Activated naive CD8-positive, alpha-beta T cell treated with anti-CD3 and anti-CD28 coated beads for 36 hours (primary cell): Measurements from ENCODE around the gene THSD4. TPM values are rescaled to one million over a fixed set of nuclear protein-coding genes. Genes with fewer than 3 reads are reported as not detected.

Experiments
- DNase-seq: peaks from one replicate; pipeline ENCODE4 v3.0.0; 2021
- H3K27ac Mint-ChIP-seq: one replicate; pipeline ENCODE4 v1.8.0; 2022; ENCODE audit warnings: mild to moderate bottlenecking, moderate library complexity, mixed read lengths
- H3K27me3 Mint-ChIP-seq: one replicate; pipeline ENCODE4 v1.8.0; 2022; ENCODE audit warnings: mild to moderate bottlenecking, mixed read lengths
- H3K36me3 Mint-ChIP-seq: one replicate; pipeline ENCODE4 v1.8.0; 2021; ENCODE audit warnings: mild to moderate bottlenecking, mixed read lengths
- H3K4me1 Mint-ChIP-seq: one replicate; pipeline ENCODE4 v1.8.0; 2021; ENCODE audit warnings: mixed read lengths
- H3K4me3 Mint-ChIP-seq: one replicate; pipeline ENCODE4 v1.8.0; 2022; ENCODE audit warnings: mild to moderate bottlenecking, moderate library complexity, mixed read lengths
- H3K9me3 Mint-ChIP-seq: one replicate; pipeline ENCODE4 v1.8.0; 2022; ENCODE audit warnings: mixed read lengths
- total RNA-seq, 2 experiments: library from RNA; stranded (reverse); gene quantifications; one replicate each; pipeline ENCODE4 v1.2.3, GENCODE V29; 2021

Gene THSD4
- total RNA-seq, 2 experiments from 2014 or later: not detected

DNA sequence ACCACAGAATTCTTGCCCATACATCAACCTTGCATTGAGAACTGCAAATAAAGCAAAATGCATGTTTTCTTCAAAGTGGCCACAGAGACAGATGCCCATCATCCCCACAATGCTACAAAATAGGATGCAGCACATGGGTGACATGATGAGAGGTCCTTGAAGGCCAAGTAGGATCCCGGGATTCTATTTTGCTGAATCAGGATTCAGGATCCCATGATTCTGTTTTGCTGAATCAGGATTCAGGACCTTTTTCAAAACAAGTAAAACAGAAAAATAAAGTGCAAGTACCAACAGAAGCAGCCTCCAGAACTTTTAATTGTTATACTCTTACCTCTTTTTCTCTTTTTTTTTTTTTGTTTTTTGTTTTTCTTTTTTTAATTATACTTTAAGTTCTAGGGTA is 453.0 kb downstream of the THSD4 start:
- Mint-ChIP-seq H3K9me3 (no peaks in the 10 kb centered on the region), H3K27ac (no peak overlapping the region), H3K36me3 (no peaks in the 10 kb centered on the region), H3K27me3 (peaks cover 29% of the 10 kb centered on the region), H3K4me3 (no peak overlapping the region), H3K4me1 (no peaks in the 10 kb centered on the region)
- DNase-seq: no peak

DNA sequence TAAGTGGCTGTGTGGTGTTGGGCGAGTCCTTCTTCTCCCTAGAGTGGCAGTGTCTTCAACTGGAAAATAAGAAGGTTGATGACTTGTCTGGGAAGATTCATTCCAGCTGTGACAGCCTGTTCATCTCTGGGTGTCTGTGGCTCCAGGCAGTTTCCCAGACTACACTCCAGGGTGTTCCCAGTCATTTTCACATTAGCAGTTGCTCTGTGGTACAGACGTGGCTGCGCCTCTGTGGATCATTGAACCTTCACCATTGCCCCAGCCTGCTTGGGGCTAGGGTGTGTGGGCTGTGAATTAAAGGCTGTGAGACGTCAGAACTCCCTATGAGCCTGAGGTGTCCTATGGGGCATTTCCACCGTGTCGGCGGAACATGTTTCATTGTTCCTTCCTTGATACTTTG is 455.5 kb downstream of the THSD4 start:
- H3K4me1 Mint-ChIP-seq: no peaks in the 10 kb centered on the region
- no peaks in the 10 kb centered on the region for H3K9me3 Mint-ChIP-seq
- no peak overlapping the region for H3K27ac Mint-ChIP-seq
- DNase-seq: no peak
- no peaks in the 10 kb centered on the region for H3K36me3 Mint-ChIP-seq
- H3K4me3 Mint-ChIP-seq: no peak overlapping the region
- H3K27me3 Mint-ChIP-seq: peaks cover 27% of the 10 kb centered on the region

DNA sequence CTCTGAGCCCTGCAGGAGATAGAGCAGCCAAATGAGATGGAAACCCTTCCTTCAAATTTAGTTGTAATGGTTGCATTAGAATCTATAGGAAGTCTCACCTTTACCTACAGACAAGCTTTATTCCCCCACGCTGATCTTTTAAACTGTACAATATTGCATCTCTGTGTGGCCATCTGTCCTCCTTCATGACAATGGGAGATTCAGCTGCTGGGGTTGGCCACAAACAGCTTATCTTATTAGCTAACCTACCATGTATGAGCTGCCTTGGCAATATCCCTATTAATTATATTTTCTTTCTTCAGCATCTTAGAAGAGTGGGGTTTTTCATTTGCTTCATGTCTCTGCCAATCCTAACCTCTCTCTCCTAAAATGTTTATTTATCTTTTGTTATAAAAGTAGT is 456.4 kb downstream of the THSD4 start:
- no peaks in the 10 kb centered on the region for H3K36me3 Mint-ChIP-seq
- H3K4me3 Mint-ChIP-seq: no peak overlapping the region
- no peak for DNase-seq
- H3K27me3 Mint-ChIP-seq: peaks cover 28% of the 10 kb centered on the region
- H3K9me3 Mint-ChIP-seq: no peaks in the 10 kb centered on the region
- H3K4me1 Mint-ChIP-seq: no peaks in the 10 kb centered on the region
- H3K27ac Mint-ChIP-seq: no peak overlapping the region

DNA sequence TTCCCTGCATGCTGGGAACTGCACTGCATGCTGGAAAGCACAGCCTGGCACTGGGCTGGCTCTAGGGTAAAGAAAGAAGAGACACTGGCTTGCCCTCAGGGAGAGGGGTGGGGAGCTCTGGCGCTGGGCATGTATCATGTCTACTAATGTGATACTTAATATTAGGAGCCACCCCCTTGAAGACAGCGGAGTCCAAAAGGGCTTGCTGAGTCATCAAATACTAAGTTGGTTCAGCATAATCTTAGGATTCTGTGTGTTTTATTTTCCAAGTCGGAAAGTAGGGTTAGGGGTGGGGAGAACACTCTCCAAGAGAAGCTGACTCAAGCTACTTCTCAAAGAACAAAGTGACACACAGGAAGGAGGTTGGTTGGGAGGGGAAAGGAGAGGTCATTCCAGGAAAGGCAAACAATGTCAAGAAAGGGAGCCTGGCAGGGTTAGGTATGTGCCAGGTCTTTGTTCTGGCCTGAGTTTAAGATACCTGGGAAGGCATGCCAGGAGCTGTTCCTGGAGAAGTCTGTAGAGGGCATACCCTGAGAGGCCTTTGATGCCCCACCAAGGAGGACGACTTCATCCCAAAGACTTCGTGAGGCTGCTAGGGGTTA is 457.3 kb downstream of the THSD4 start:
- Mint-ChIP-seq H3K36me3 (no peaks in the 10 kb centered on the region), H3K27me3 (peaks cover 25% of the 10 kb centered on the region), H3K27ac (no peak overlapping the region), H3K4me3 (no peak overlapping the region), H3K9me3 (no peaks in the 10 kb centered on the region), H3K4me1 (no peaks in the 10 kb centered on the region)
- no peak for DNase-seq

DNA sequence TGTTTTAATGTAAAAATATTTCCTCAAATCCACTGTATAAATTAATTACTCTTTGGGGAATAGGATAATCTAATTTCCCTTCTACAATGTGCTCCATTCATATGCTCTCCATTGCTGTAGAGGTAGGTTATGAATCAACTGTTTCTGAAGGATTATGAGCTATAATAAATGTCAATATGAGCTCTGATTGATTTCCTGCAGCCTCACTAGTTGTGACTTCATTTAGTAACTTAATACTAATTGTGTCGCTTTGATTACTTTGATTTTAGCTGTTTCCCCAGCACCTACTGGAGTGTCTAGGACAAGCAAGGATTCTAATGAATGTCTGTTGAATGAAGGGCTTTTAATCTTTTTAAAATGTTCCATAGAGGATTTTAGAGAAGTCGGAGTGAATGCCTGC is 458.3 kb downstream of the THSD4 start:
- Mint-ChIP-seq H3K9me3 (no peaks in the 10 kb centered on the region), H3K27me3 (peaks cover 23% of the 10 kb centered on the region)

DNA sequence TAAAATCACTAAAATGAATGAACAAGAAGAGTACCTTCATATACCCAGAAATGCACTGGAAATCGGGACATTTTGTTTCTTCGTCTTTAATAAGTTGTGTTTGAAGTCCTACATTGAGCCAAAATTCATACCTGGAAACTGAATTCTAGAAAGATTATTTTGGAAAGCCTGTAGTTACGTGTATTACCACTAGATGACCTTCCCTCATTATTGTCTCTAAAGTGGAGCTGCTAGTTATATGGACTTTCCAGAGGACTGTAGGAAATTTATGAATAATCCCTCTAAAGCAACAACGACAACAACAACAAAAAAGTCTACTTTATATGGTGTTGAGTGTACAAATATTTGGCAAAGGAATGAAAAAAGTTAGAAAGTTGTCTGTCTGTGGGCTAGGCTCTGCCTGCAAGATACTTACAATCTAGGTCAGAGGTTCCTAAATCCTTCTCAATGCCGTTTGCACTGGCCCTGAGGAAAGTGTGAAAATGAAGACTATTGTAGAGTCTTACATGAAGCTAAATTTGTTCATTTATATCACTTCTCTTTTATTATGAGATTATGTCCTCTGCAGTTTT is 460.3 kb downstream of the THSD4 start:
- H3K4me1 Mint-ChIP-seq: no peaks in the 10 kb centered on the region
- peaks cover 13% of the 10 kb centered on the region for H3K27me3 Mint-ChIP-seq
- no peak overlapping the region for H3K4me3 Mint-ChIP-seq
- no peak for DNase-seq
- no peaks in the 10 kb centered on the region for H3K36me3 Mint-ChIP-seq
- no peak overlapping the region for H3K27ac Mint-ChIP-seq
- no peaks in the 10 kb centered on the region for H3K9me3 Mint-ChIP-seq

More for the DNA sequence above, 458.3 kb downstream of the THSD4 start:
- Mint-ChIP-seq H3K4me3 (no peak overlapping the region), H3K4me1 (no peaks in the 10 kb centered on the region), H3K27ac (no peak overlapping the region), H3K36me3 (no peaks in the 10 kb centered on the region)
- DNase-seq: no peak

DNA sequence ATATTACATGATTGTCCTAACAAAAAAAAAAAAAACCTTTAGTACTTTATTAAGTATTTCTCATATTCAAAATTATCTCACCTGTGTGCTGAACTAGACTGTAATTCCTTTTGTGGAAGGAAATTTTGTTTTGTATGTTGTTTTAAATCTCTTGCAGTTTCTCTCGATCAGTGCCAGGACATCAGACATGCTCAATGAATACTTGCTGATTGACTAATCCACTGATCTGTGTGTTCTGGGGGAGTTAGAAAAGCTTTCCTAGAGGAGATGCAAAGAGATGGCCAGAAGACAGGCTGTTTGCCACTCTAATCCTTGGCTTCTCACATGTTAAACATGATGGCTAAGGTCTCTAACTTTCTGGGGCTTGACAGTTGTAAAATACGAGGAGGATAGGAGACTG is 461.8 kb downstream of the THSD4 start:
- H3K4me1 Mint-ChIP-seq: no peaks in the 10 kb centered on the region
- no peaks in the 10 kb centered on the region for H3K9me3 Mint-ChIP-seq
- H3K36me3 Mint-ChIP-seq: no peaks in the 10 kb centered on the region
- H3K27me3 Mint-ChIP-seq: peaks cover 18% of the 10 kb centered on the region
- H3K4me3 Mint-ChIP-seq: no peak overlapping the region
- no peak for DNase-seq
- no peak overlapping the region for H3K27ac Mint-ChIP-seq

DNA sequence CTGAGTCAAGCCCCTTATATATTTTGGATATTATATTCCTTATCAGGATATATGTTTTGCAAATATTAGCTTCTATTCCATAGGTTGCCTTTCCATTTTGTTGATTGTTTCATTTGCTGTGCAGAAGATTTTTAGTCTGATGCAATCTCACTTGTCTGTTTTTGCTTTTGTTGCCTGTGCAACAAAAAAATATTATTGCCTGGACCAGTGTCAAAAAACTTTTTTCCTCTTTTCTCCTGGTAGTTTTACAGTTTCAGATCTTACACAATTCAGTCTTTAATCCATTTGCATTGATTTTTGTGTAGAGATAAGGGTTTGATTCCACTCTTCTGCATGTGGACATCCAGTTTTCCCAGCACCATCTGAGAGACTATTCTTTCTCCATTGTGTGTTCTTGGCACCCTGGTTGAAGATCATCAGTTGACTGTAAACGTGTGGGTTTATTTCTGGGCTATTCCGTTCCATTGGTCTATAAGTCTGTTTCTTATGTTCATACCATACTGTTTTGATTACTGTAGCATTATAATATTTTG is 466.2 kb downstream of the THSD4 start:
- no peak for DNase-seq
- Mint-ChIP-seq H3K9me3 (peaks cover 15% of the 10 kb centered on the region), H3K27ac (no peak overlapping the region), H3K27me3 (peaks cover 15% of the 10 kb centered on the region), H3K4me3 (no peak overlapping the region), H3K4me1 (no peaks in the 10 kb centered on the region), H3K36me3 (peaks cover 2% of the 10 kb centered on the region)

DNA sequence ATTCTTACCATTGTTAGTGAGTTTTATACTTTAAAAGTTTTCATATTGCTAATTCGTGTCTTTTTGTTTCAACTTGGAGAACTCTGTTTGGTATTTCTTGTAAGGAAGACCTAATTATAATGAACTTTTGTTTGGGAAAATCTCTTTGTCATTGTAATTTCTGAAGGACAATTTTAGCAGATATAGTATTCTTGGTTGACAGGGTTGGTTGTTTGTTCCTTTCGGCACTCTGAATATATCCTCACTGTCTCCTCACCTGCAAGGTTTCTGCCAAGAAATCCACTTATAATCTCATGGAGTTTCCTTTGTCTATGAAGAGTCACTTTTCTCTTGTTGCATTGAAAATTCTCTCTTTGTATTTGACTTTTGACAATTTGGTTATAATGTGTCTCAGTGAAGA is 469.9 kb downstream of the THSD4 start:
- H3K27ac Mint-ChIP-seq: no peak overlapping the region
- no peak overlapping the region for H3K4me3 Mint-ChIP-seq
- no peaks in the 10 kb centered on the region for H3K4me1 Mint-ChIP-seq
- peaks cover 20% of the 10 kb centered on the region for H3K27me3 Mint-ChIP-seq
- H3K36me3 Mint-ChIP-seq: peaks cover 2% of the 10 kb centered on the region
- peaks cover 16% of the 10 kb centered on the region for H3K9me3 Mint-ChIP-seq
- DNase-seq: no peak

DNA sequence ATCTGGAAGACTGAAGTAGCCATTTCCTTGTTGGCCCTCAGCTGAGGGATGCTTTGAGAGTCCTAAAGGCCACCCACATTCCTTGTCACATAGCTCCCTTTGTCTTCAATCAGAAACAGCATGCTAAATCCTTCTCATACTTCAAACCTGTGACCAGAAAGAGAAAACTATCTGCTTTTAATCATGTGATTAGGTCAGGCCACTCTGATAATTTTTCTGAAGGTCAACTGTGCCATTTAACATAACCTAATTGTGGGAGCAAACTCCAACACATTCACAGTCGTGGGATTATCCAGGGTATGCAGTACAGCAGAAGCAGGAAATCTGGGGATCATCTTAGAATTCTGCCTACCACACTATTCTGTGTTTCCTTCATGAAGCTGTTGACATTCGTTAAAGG is 471.2 kb downstream of the THSD4 start:
- Mint-ChIP-seq H3K27me3 (peaks cover 17% of the 10 kb centered on the region), H3K4me3 (no peak overlapping the region), H3K4me1 (no peaks in the 10 kb centered on the region), H3K9me3 (peaks cover 16% of the 10 kb centered on the region), H3K36me3 (peaks cover 2% of the 10 kb centered on the region), H3K27ac (no peak overlapping the region)
- DNase-seq: no peak

DNA sequence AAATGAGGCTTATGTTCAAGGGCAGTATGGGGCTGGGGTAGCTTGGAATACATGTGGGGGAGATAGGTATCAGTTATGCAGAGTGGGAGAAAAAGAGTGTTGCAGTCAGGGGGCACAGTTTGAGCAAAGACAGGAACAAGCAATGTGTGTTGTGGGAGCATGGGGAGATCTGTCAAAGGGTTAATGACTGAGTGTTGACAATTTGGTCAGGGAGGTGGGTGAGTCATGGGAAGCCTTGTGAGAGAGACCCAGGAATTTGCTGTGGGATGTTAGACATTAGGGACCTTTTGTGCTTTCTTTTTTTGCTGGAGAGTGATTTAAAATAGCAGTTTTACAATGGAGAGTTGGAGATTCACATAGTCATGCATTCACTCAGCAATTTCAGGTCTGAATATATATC is 473.5 kb downstream of the THSD4 start:
- no peak overlapping the region for H3K4me3 Mint-ChIP-seq
- peaks cover 15% of the 10 kb centered on the region for H3K27me3 Mint-ChIP-seq
- no peak for DNase-seq
- H3K4me1 Mint-ChIP-seq: no peaks in the 10 kb centered on the region
- peaks cover 2% of the 10 kb centered on the region for H3K36me3 Mint-ChIP-seq
- H3K27ac Mint-ChIP-seq: no peak overlapping the region
- H3K9me3 Mint-ChIP-seq: peaks cover 16% of the 10 kb centered on the region

DNA sequence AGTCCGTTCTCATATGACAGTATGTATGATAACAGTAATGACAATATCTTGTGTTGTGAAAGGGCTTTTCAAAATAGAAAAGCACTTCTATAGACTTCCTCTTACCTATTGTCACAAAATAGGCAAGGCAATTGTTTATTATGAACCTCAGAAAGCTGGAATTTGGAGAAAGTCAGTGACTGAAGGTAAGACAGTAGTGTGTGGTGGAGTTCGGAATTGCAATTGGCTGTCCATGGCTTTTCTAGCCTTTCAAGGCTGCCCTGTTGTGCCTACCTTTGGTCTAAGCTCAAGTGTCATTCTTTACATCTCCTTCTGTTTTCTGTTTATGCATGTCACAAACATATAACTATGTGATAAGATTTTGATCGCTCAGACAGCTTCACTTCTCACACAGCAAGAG is 475.8 kb downstream of the THSD4 start:
- Mint-ChIP-seq H3K36me3 (no peaks in the 10 kb centered on the region), H3K27ac (no peak overlapping the region), H3K4me1 (no peaks in the 10 kb centered on the region)

DNA sequence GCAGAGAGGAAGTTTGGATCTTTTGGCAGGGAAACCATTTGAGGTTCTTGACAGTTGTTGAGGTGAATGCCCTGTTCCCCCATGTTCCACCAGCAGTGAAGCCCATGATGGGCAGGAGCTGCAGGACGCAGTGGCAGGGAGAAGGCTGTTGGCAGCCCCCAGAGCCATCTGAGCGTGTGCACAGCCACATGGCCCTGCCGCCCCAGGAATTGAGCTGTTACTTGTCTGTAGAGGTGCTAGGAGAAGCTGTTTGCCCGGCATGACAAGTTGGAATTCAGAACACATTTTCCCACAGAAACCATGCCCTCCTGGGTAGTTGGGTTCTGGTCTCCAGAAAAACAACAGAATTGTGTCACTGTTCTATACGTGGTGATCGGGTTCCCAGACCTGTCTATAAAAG is 476.9 kb downstream of the THSD4 start:
- Mint-ChIP-seq H3K36me3 (no peaks in the 10 kb centered on the region), H3K27ac (no peak overlapping the region), H3K9me3 (no peaks in the 10 kb centered on the region), H3K27me3 (peaks cover 8% of the 10 kb centered on the region), H3K4me1 (no peaks in the 10 kb centered on the region), H3K4me3 (no peak overlapping the region)
- DNase-seq: no peak

More for the DNA sequence above, 475.8 kb downstream of the THSD4 start:
- peaks cover 8% of the 10 kb centered on the region for H3K27me3 Mint-ChIP-seq
- no peak overlapping the region for H3K4me3 Mint-ChIP-seq
- H3K9me3 Mint-ChIP-seq: peaks cover 6% of the 10 kb centered on the region
- no peak for DNase-seq

DNA sequence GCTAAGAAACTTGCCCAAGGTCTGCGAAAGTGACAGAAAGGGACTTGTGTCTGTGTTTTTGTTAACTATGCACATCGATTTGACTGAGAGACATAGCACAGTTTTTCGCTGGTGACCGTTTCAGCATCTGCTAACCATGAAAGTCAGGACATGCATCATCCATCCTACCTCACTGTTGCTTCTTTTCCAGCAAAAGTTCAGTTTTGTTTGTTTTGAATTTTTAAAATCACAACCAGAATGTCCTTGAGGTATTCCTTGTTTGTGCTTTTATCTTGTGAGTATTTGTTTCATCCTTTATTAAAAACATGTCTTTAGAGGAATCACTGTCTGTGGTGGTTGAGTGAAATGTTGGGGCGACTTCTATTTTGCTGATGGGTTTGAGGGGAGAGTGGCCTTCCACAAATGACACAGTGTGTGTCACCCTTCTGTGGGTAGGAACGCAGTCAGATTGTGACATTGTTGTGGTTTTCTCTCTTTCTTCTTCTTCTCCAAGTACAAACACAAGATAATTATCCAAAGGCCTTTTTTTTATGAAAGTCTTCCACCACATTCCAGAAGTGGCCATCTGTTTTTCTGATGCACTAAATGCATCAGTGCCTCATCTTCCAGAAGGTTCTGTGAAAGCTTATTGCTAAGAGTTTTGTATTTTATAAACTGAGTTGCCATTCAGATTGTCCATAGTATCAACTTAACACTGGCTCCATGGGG is 480.7 kb downstream of the THSD4 start:
- Mint-ChIP-seq H3K27ac (no peak overlapping the region), H3K27me3 (no peaks in the 10 kb centered on the region), H3K4me1 (no peaks in the 10 kb centered on the region), H3K9me3 (no peaks in the 10 kb centered on the region), H3K4me3 (no peak overlapping the region), H3K36me3 (no peaks in the 10 kb centered on the region)
- DNase-seq: no peak

DNA sequence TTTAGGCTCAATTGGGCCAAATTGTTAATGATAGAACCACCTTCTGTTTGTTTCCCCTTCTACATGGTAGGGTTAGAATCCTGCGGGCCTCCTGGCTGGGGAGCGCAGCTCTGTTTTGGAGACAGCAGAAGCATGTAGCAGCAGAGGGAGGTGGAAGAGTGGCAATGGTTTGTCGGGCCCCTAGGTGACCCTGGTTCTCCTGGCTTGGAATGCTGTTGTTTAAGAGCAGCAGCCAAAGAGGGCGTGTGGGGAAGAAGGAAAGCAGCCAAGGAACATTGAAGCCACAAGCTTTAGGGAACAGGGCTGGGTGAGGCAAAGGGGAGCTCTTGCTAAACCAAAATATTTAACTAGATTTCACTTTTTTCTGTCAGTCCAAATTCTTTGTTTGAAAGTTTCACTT is 481.4 kb downstream of the THSD4 start:
- Mint-ChIP-seq H3K4me3 (no peak overlapping the region), H3K9me3 (no peaks in the 10 kb centered on the region), H3K36me3 (no peaks in the 10 kb centered on the region), H3K27me3 (peaks cover under 1% of the 10 kb centered on the region), H3K4me1 (no peaks in the 10 kb centered on the region), H3K27ac (no peak overlapping the region)
- DNase-seq: no peak

DNA sequence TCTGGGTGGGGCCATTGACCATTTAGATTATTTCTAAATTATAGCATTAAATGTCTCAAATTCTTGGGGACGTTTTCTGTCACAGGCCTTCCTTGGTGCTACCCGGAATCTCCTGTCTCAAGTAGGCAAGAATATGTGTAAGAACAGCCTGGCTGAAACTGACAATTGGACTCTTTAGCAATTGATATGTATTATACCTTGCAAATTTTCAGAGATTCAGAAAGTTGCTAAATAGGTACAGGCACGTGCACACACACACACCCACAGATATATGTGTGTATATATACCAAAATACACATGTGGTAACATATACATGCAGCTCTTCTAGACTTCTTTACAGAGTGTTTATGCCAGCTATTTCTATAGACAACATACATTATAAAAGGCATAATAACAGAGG is 481.9 kb downstream of the THSD4 start:
- Mint-ChIP-seq H3K27ac (no peak overlapping the region), H3K4me1 (no peaks in the 10 kb centered on the region), H3K36me3 (no peaks in the 10 kb centered on the region), H3K9me3 (no peaks in the 10 kb centered on the region), H3K27me3 (peaks cover 4% of the 10 kb centered on the region), H3K4me3 (no peak overlapping the region)
- DNase-seq: no peak
